CD4-positive, alpha-beta T cell treated with Interleukin-4 for 1 hour (primary cell): Measurements from ENCODE around the gene RIOK3.
"Not testable (repeated sequence)": the region's sequence is repeated elsewhere in the genome, so short reads cannot be mapped to it uniquely, and the experiment has no call there.

Source experiments
- DNase-seq, 2 donors: peaks; one replicate each; pipeline ENCODE4 v3.0.0-alpha.2; 2020 to 2022

Gene RIOK3

GRCh38 chr18:23452728-23453679 is at the start of gene RIOK3:
Gene RIOK3 (plus strand): TSS chr18:23453287. CDS start chr18:23453440, 153 bp downstream.
- DNase-seq: peak; percentile 91 to 94

GRCh38 chr18:23403310-23403709 is 49.8 kb upstream of the RIOK3 start:
- no peak for DNase-seq

- no peak for DNase-seq
These were observed 47.5 kb upstream of the RIOK3 start for GRCh38 chr18:23405636-23406035.

- no peak for DNase-seq
These were observed 46.8 kb upstream of the RIOK3 start for GRCh38 chr18:23406271-23406787.

- DNase-seq: no peak
These were observed 40.6 kb upstream of the RIOK3 start for GRCh38 chr18:23412351-23412964.

- no peak for DNase-seq
These were observed 37.6 kb upstream of the RIOK3 start for GRCh38 chr18:23415515-23415914.

- DNase-seq: no peak
These were observed 36.8 kb upstream of the RIOK3 start for GRCh38 chr18:23416298-23416697.

GRCh38 chr18:23421277-23421676 is 31.8 kb upstream of the RIOK3 start:
- DNase-seq: no peak

GRCh38 chr18:23422751-23423418 is 30.2 kb upstream of the RIOK3 start:
- DNase-seq: peak; percentile 22 to 79

- no peak for DNase-seq
These were observed 28.5 kb upstream of the RIOK3 start for GRCh38 chr18:23424616-23425015.

GRCh38 chr18:23428821-23429220 is 24.3 kb upstream of the RIOK3 start:
- no peak for DNase-seq

GRCh38 chr18:23429538-23429937 is 23.5 kb upstream of the RIOK3 start:
- DNase-seq: not testable (repeated sequence)

- DNase-seq: no peak
These were observed 19.7 kb upstream of the RIOK3 start for GRCh38 chr18:23433360-23433759.

- DNase-seq: peak; percentile 74 to 78
These were observed 15.6 kb upstream of the RIOK3 start for GRCh38 chr18:23437357-23438045.

- no peak for DNase-seq
These were observed 15.1 kb upstream of the RIOK3 start for GRCh38 chr18:23438046-23438377.

GRCh38 chr18:23438608-23439366 is 14.3 kb upstream of the RIOK3 start:
- no peak for DNase-seq

- no peak for DNase-seq
These were observed 13.0 kb upstream of the RIOK3 start for GRCh38 chr18:23440131-23440530.

GRCh38 chr18:23442958-23443357 is 10.1 kb upstream of the RIOK3 start:
- DNase-seq: no peak

- no peak for DNase-seq
These were observed 4.8 kb upstream of the RIOK3 start for GRCh38 chr18:23448291-23448690.

- DNase-seq: no peak
These were observed 3.1 kb upstream of the RIOK3 start for GRCh38 chr18:23450022-23450421.

GRCh38 chr18:23451011-23451410 is 2.1 kb upstream of the RIOK3 start:
- DNase-seq: no peak

GRCh38 chr18:23451491-23451890 is 1.6 kb upstream of the RIOK3 start:
- no peak for DNase-seq
